DMS 273 (cell line): ENCODE results near the gene SPRR3.

Experiments used
- DNase-seq: peaks from one replicate; lab custom pipeline; 2025; ENCODE audit not compliant: unreplicated experiment; lab: John Stamatoyannopoulos, UW

Gene SPRR3, protein sequence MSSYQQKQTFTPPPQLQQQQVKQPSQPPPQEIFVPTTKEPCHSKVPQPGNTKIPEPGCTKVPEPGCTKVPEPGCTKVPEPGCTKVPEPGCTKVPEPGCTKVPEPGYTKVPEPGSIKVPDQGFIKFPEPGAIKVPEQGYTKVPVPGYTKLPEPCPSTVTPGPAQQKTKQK

DNA sequence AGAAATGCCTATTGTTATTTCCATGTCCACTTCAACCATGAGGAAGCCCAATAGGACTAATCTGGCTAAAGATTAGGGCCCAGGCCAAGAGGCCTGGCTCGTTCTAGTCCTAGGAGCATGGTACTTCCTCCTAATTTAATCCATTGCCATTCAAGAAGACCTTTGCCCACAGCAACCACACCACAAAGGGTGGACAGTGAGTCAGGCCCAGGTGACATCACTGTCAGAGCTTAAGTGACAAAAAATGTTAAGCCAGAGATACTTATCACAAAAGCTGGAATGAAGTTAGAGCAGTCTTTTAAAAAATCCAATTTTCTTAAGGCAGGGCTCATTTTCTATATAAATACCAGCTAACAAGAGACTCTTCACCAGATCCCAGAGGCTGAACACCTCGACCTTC, at the start of gene SPRR3:
SPRR3 (plus strand) TSS at position 368 of the 400 bp plus-strand sequence. CDS start 1,272 bp downstream, outside the sequence.
- DNase-seq = no peak

DNA sequence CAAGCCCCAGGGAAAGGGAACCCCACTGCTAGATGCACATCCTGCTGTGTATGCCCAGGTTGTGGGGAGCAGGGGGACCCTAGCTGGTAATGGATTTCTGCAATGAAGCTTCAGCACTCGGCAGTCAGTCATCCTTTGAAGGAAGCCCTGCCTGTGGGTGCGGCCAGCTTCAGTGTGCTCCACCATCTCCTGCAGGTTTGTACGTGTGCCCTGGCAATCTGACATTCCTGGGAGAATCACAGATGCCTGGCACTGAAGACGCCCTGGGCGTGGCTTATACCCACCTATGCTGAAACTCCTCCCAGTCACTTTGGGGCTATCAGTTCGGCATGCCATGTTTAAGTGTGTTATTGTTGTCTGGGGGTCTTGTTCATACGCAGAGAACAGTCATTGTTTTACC, 47.8 kb upstream of the SPRR3 start:
- DNase-seq = no peak

DNA sequence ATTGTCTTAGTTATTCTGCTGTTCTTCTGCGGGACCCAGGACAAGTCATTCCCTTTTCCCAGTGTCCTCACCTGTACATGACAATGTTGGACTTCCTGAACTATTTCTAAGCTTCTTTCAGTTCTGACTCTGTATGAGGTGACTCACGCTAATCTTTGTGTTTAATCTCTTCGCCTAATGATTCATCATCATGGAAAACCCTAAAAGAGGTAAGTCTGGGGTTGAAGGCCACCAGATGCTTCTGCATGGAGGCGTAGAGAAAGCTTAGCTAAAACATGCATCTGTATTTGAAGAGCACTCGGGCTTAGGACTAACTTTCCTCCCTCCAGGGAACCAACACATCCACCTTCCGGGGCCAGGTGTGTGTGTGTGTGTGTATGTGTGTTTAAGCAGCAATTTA, 47.1 kb upstream of the SPRR3 start:
- DNase-seq = no peak

DNA sequence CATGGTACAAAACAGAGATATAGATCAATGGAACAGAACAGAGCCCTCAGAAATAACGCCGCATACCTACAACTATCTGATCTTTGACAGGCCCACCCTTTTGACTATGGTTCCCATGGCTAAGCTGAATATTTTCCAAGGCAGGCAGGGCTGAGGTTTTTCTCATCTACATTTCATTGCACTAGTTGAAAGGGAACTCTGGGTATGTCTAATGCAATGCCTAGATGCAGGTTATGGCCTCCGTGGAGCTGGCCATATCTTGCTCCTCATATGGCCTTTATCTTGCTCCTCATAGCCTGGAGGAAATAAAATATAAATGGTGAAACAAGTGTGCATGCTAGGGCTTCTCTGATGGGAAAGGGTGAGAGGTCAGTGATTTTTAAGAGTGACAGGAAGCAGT, 44.0 kb upstream of the SPRR3 start:
- no peak for DNase-seq

DNA sequence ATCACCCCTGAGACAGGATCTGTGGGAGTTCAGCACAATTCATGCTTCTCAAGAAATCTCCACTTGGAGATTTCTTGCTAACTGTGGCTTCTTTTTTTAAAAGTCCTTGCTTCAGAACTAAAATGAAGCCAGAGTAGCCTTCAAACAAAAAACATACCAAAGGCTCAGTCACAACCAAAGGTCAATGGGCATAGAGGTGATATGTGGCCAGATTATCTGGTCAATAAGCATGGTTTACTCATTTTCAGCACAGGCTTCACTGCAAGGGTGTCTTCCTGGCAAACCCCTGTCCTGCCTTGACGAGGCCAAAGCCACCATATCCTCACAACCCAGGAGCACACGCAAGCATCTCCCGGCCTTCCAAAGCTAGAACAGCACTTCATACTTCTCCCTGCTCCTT, 42.3 kb upstream of the SPRR3 start:
- no peak for DNase-seq

DNA sequence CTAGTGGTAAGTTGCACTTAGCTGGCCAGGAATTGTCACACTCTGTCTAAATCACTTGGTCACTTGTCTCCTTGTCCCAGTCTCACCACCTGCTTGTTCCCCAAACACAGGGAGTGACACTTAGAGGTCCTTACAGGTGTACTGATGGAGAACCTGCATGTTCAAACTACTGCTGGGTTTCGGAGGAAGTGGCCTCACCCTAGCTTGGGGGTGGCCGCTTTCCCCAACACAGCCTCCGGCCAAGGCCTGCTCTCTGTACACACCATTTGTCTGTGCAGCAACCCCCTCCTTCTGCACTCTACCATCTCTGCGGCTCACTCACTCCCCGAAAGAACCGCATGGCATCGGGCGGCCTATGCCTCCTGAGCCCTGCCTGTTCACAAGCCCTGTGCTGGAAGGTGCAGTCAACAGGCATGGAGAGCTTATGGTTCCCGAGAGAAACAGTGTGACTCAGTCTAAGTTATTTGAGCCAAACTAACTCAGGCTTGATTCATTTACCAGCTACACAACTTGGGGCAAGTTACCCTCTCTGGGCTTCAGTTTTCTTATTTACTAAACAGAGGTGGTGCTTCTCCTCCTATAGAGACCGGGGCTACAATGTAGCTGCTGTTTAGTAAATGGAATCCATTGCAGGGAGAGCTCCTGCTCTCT, 41.6 kb upstream of the SPRR3 start:
- DNase-seq = no peak

DNA sequence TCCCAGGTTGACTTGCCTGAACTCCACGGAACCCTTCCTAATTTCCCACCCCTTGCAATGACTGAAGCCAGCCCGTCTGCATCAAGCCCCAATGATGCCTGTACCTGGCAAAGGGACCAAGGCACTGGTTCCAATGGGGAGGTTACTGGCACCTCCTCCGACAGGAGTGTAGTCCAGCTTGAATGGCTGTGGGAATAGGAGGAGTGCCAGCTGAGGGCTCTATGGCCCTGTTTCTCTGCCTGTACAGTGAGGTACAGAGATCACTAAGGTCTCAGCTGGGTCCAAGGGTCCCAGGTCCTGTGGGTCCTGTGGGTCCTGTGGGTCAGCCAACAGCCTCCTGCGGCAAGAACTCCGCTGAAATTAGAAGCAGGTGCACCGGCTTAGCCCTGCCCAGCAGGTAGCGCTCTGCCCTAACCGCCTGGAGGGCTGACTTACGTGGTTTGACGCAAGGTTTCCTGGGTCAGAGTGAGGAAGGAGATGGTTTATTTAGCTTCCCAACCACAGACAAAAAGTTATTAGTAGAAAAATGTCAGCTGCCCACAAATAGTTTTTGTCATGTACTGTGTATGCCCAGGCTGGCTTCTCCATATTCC, 41.0 kb upstream of the SPRR3 start:
- no peak for DNase-seq

DNA sequence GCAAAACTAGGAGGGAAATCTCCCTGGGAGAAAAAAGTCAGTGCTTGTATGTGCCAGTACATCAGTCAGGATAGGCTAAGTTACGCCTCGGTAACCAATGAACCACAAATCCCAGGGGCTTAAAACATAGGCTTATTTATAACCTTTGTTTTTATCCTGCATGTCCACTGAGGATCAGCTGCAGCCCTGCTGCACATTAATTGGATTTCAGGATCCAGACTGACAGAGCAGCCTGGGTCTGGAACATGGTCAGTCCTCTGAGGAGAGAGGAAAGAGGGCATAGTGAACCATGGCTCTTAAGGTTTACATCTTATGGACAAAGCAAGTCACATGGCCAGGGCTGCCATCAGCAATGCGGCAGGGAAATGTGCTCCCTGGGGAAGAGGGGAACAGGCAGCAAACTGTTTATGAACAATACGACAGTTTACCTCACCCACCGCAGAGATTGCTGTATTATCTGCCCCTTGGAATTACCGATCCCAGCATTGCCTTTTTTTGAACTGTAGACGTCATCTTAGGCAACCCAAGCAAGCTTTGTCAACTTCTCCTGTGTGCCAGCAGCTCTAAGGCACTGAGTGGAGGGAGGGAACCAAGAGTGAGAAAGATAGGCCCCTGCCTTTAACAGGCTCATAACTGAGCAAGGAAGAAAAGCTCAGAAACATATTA, 40.2 kb upstream of the SPRR3 start:
- no peak for DNase-seq

DNA sequence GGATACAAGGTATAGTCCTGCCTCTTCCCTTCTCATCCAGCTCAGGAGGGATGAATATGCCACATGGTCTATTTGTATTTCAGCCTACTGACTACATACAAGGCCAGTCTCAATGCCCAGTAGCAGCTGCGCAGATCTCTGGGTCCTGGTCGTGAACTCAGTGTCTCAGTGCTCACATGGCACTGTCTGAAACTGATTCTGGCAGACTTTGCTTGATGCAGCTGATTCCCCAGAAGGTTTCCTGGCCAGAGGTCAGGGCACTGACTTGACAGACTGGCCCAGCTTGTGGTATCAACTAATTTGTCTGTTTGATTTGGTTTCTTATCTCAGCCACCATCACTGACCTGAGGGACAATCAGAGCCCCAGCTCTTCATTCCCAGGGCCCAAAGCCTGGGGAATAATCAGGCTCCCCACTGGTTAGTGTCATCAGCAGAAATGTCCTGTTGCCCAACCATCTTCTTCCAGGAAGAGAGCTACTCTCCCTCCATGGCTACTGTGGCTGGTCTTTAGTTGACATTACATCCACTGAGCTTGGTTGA, 38.6 kb upstream of the SPRR3 start:
- no peak for DNase-seq

DNA sequence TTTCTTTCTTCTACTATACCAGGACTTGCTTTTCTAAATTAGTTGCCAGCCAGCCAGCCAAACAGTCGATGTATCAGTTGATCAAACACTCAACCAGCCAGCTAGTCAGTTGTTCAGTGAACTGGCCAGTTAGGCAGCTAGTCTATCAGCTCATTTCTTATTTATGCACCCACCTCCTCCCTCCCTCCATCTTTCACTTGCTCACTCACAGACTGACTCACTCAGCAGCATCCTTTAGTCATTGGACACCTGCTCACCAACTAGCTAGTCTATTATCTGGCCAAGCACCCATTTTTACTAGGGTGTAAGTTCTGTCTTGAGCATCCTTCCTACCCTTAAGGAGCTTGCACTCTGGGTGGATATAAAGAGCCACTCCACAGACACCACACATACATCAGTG, 37.0 kb upstream of the SPRR3 start:
- no peak for DNase-seq

DNA sequence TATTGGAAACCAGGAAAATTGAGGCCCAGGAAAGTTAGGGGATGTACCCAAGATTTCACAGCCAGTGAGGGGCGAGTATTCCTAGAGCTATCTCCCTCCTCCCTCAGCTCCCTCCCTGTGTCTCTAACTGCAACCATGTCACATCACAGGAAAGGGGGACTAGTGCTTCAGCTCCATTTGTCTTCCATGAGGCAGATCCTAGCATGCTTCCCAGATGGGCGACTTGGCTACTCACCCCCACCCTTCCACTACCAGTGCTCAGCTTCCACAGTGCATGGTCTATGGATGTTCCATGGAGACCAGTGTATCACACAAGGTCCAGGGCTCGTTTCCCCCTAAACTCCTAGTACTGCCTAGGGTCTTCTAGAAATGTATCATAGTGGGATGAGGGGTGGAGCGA, 35.7 kb upstream of the SPRR3 start:
- no peak for DNase-seq

DNA sequence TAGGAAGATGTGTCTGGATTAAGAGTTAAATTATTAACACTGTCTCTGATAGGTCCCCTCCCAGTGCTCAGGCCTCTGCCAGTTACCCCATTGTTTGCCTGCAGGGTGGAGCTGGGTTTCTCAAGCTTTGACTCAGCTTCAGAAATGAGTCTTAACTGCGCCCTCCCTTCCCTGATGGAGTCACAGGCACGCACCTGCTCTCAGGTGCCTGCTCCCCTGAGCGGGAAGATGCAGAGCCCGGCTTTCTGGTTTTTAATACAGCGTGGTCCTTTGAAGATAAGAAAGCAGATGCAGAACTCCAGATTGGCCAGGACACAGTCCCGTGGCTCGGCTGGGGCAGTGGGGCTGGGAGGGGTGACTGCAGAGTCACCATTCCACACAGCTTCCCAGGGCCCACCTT, 34.3 kb upstream of the SPRR3 start:
- no peak for DNase-seq

DNA sequence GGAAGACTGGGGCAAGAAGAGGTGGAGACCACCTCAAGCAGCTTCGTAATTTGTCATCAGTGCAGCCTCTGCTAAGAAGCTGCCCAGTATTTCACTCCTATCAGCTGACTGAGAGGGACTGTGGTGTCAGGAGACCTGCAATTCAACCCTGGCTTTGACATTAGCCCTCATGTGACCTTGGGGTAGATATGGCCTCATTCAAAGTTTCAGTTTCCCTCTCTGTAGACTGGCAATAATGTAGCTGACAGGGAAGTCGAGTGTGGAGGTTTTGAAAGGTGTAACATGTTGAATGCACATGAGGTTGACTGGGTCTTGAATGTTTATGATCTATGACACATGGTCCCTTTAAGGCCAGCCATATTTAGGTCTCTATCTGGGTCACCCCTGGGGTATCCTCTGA, 33.3 kb upstream of the SPRR3 start:
- no peak for DNase-seq

DNA sequence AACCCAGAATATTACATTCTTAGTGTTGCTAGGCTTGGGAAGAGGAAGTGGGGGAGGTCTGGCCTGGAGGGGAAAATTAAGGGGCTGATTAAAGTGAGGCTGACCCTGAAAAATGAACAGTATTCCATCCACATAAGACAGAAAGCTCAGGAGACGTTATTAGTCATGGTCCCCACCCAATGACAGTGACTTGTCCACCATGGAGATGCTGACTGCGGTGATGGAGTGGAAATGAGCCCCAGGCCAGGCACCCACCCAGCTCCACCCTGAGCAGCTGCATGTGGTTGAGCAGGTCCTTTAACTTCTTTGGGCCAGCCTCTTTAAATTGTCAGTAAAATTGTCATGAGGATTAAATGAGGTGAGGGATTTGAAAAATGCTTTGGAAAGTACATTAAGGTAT, 32.5 kb upstream of the SPRR3 start:
- no peak for DNase-seq

DNA sequence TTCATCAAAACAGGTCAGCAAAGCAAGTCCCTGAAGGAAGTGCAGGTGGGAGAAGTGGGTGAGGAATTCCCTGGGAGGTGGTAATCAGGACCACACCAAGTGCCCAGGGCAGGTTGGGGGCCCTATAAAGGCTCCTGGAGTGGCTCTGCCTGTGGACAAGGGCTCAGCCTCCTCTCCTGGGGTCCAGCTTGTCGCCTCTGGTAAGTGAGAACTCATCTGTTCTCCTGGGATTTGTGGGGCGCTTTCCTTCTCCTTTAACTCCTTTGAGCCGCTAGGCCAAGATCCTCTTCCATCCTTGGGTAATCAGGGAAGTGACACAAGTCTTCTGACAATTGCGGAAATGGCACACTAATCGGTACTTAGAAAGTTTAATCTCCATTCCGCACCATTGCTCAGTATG, 31.1 kb upstream of the SPRR3 start, which contains the start of gene SPRR4:
SPRR4 (plus strand) TSS at position 154 of the 400 bp plus-strand sequence. CDS start 1,243 bp downstream, outside the sequence.
- no peak for DNase-seq

DNA sequence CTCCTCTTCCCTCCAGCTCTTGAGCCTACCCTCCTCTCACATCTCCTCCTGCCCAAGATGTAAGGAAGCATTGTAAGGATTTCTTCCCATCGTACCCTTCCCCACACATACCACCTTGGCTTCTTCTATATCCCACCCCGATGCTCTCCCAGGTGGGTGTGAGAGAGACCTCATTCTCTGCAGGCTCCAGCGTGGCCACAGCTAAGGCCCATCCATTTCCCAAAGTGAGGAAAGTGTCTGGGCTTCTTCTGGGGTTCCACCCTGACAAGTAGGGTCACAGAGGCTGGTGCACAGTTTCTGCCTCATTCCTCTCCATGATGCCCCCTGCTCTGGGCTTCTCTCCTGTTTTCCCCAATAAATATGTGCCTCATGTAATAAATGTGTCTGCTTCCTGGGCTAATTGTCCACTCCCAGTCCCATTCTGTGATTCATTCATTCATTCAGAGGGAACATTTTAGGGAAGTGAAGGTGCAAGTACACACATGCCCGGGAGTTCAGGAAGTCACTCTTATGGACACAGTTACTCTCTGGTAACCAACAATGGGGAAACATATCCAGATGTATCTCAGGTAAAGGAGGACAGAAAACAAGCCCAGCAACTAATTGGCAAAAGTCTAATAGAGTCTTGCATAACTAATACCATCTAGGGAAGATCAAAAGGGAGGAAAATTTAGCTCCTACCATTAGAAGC, 29.2 kb upstream of the SPRR3 start:
- no peak for DNase-seq

DNA sequence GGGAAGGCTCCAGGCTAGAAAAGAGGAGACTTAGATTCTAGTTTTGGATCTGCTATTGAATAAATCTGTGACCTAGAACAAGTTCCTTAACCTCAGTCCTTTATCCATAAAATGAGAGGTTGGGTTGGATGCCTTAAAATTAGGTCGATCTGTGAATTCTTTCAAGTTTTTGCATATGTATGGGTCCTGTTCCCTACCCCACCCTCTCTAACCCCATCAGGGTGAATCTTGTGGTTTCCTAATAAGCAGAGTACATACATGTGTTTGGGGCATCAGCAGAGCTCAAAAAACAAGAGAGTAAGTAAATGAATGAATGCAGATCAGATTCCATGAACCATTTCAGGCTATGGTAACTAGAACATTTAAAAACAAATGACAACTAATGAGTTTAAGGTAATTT, 24.9 kb upstream of the SPRR3 start:
- no peak for DNase-seq

DNA sequence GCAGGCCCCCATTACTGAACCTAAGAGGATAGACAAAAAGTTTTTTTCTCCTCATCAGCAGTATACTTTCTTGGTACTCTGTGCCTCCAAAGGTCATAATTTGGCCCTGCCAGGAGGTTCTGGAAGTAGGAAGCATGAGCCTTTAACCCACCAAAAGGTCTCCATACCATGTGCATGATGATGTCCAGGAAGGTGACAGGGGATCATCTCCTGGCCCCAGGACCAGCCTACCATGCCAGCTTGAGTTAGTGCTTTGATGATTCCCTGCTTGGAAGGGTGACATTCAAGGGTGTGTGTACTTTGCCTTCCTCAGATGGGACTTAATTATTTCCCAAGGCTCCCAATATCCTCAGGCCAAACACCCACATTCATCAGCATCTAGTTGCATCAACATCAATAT, 23.9 kb upstream of the SPRR3 start:
- DNase-seq = no peak

DNA sequence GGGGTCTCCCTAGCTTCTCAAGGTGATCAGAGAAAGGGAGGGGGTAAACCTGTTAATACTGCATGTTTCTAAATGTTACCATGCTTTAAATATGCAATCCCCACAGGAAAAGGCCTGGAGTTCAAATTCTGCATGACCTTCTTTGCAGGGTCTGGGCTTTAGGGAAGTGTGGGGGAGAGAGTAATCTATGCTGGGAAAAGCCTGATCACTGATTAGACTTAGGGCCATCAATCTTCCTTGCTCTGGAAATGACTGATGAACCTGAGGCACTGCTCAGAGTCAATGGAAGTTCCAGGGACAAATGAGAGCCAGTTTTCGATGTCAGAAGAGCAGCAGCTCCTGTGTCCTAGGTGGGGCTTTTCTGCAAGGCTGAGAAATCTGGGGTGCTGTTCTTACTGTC, 20.9 kb upstream of the SPRR3 start:
- no peak for DNase-seq

DNA sequence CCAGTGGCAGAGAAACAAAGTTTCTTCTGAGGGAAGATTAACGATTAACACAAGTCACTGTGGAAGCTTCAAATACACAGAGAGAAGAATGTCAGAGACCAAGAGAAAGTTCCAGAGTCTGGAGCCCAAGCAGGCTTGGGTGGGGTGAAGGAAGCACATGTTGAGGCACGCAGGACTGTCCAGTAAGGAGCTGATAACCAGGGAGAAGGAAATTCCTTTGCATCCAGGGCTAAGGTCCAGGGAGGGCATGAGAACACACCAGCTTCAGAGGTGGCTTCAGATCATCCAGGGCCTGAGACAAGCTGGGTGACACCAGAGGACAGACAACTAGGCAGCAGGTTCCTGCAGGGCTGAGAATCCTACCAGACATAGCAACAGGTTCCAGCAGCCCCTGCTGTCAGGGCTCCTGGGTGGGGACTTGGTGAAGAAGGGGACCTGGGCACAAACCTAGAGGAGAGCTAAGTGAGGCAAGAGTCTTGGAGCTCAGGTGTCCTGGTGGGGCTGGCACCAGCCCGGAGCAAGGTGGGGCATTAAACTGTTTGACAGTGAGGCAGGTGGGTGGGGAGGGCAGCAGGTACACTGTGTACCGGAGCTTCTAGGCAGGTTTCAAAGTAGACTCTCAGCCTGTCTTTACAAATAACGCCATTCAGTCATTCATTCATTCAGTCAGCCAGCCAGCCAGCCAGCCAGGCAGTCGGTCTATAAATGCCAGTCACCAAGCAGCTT, 20.2 kb upstream of the SPRR3 start:
- DNase-seq = no peak

DNA sequence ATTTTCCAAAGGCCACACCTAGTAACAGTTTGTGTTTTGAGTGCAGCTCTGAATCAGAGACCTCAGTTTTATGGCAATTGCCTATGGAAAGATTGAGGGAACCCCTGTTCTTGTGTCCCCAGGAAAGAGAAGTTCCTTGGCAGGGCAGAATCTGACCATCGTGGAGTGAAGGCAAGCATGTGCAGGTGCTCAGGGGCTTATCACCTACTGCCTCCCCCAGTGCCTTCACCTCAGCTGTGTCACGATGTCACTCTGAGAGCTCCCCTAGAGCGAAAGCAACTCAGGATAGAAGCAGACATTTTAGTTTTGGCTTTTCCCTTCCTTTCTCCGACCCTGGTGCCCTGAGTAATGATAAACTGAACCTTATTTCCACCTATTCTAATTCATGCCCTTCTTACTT, 19.5 kb upstream of the SPRR3 start:
- no peak for DNase-seq
